ENCODE data around the gene GRHL1.
"Not testable (repeated sequence)": the region's sequence is repeated elsewhere in the genome, so short reads cannot be mapped to it uniquely, and the experiment has no call there.

Gene GRHL1

DNA sequence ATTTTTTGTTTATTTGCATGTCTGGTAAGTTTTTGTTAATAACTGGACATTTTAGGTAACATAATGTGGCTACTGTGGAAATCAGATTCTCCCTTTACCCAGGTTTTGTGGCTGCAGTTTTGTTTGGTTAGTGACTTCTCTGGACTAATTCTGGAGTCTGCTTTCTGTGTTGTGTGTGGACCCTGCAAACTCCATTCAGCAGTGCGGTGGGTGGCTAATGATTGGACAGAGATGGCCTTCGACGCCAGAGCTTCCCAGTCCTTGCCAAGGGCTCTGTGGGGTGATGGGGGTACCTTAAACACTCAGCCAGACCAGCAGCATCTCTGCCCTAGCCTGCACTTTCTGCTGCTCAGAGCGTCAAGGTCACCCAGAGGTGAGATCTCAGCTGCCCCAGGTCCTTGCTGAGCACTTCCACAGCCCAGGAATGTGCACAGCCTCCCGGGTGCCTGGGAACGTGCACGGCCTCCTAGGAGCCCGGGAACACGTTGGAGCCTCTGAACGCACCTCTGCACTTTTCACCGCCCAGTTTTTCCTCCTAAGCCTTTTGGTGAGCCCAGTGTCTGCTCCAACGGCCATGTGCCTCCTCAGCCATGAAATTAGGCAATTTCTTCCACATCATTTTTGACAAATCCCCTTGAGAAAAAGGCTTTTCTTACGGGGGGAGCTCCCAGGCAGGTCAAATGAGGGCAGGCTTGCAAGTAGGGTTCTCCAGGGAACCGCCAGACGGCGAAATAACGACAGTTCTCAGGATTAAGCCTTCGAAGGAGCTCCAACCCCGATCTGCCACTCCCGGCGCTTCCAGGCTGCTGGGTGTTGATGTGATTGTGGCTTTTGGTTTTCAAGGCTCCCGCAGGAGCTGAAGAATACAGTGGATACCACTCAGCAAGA lies 56.7 kb downstream of the GRHL1 start:
- CTCF ChIA-PET, result interaction anchor here (0.6 kb wide), 2 partner anchors 31 to 663 kb away, joined by 3 read pairs; no protein-coding TSS in a partner anchor
- POLR2A ChIA-PET (ENCODE audit: low non-redundant PET), result interaction anchor here (0.7 kb wide), 1 partner anchor 10 kb away, joined by 4 read pairs; no protein-coding TSS in a partner anchor

DNA sequence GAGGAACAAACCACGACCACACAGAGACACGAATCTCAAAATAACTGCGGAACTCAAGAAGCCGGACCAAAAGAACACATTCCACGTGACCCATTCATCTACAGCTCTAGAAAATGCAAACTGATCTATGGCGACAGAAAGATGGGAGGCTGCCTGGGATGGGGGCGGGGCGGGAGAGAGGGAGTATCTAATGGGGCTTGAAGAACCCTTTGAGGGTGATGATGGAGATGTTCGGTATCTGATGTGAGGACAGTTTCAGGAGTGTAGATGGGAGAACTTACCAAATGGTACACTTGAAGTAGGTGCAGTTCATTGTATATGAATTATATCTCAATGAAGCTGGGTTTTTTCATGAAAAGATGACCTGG lies 57.3 kb downstream of the GRHL1 start:
- POLR2A ChIA-PET (ENCODE audit: low non-redundant PET), result interaction anchor here (0.7 kb wide), 1 partner anchor 11 kb away, joined by 4 read pairs; no protein-coding TSS in a partner anchor
- no peak for DNase-seq (ENCODE audit: low spot score)
- H3K27ac ChIP-seq, result no peak overlapping the region
- TF ChIP-seq, protein P1, sequence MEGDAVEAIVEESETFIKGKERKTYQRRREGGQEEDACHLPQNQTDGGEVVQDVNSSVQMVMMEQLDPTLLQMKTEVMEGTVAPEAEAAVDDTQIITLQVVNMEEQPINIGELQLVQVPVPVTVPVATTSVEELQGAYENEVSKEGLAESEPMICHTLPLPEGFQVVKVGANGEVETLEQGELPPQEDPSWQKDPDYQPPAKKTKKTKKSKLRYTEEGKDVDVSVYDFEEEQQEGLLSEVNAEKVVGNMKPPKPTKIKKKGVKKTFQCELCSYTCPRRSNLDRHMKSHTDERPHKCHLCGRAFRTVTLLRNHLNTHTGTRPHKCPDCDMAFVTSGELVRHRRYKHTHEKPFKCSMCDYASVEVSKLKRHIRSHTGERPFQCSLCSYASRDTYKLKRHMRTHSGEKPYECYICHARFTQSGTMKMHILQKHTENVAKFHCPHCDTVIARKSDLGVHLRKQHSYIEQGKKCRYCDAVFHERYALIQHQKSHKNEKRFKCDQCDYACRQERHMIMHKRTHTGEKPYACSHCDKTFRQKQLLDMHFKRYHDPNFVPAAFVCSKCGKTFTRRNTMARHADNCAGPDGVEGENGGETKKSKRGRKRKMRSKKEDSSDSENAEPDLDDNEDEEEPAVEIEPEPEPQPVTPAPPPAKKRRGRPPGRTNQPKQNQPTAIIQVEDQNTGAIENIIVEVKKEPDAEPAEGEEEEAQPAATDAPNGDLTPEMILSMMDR (conservative IDR thresholded peaks at IDR 0.05; ENCODE audit: low read depth), result no peak
- CTCF ChIA-PET, result interaction anchor here (0.6 kb wide), 2 partner anchors 32 to 663 kb away, joined by 3 read pairs; no protein-coding TSS in a partner anchor

More for the DNA sequence above, 56.7 kb downstream of the GRHL1 start:
- TF ChIP-seq, protein P1 (conservative IDR thresholded peaks at IDR 0.05; ENCODE audit: low read depth), result no peak
- DNase-seq (ENCODE audit: low spot score), result no peak
- no peak overlapping the region for H3K27ac ChIP-seq

DNA sequence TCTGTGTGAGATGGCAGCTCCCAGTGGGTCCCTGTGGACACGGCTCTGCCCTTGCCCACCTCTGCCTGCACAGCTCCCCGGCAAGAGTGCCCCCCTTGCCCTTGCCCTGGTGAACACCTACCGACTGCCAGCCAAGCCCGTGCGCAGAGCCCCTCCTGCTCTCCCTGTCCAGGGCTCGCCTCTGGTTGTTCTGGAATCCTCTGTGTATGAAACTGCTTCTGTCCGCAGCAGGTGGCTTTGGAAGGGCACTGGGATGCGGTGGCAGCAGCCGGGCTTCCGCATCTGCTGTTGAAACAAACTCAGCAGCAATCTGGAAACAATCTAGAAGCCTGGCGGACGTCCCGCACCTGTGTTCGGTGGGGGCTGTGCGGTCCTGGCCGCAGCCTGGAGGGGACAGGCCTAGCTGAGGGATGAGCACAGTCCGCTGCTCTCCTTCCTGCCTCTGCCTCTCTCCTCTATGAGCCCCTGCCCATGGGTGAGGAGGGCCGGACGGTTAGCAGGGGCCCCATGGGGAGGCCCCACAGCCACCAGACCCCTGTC lies 57.8 kb downstream of the GRHL1 start:
- TF ChIP-seq, protein P1 (conservative IDR thresholded peaks at IDR 0.05; ENCODE audit: low read depth), result no peak
- POLR2A ChIA-PET (ENCODE audit: low non-redundant PET), result no interaction called here
- CTCF ChIA-PET, result no interaction called here
- H3K27ac ChIP-seq, result no peak overlapping the region
- no peak for DNase-seq (ENCODE audit: low spot score)

DNA sequence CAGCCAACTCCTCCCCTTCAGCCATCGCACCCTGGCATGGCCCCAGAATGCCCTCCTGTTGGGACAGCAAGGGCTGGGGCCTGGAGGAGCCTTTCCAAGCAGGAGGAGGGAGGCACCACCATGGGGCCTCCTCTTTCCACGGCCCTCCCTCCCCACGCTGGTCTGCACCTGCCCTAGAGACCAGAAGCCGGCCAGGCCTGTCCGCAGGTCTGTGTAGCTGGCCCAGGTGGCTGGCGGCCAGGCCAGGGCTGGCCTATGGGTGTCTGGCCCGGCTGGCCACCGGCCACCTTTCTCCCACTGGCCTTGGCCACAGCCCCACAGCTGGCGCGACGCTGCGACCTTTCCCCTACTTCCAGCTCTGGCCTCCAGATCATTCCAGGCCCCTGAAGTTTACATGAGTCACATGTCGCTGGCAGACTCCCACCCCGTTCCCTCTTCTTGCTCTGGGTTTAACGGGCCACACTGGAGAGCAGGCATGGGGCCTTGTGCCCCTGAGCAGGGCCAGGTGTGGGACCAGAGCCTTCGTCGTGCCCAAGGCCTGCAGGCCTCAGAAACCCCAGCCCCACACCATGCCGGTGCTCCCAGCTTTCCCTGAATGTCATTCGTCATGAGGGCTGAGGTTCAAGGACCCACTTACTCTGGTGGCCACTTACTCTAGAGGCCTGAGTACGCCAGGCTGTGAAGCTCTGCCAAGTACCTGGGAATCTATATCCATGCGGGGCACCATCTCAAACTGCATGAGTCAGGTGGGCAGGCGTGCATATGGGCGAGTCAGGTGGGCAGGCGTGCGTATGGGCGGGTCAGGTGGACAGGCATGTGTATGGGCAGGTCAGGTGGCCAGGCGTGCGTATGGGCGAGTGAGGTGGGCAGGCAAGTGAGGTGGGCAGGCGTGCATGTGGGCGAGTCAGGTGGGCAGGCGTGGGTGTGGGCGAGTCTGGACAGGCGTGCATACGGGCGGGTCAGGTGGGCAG lies 58.6 kb downstream of the GRHL1 start:
- CTCF ChIA-PET, result no interaction called here
- POLR2A ChIA-PET (ENCODE audit: low non-redundant PET), result no interaction called here
- no peak overlapping the region for H3K27ac ChIP-seq
- no peak for DNase-seq (ENCODE audit: low spot score)
- TF ChIP-seq, protein P1 (conservative IDR thresholded peaks at IDR 0.05; ENCODE audit: low read depth), result no peak

DNA sequence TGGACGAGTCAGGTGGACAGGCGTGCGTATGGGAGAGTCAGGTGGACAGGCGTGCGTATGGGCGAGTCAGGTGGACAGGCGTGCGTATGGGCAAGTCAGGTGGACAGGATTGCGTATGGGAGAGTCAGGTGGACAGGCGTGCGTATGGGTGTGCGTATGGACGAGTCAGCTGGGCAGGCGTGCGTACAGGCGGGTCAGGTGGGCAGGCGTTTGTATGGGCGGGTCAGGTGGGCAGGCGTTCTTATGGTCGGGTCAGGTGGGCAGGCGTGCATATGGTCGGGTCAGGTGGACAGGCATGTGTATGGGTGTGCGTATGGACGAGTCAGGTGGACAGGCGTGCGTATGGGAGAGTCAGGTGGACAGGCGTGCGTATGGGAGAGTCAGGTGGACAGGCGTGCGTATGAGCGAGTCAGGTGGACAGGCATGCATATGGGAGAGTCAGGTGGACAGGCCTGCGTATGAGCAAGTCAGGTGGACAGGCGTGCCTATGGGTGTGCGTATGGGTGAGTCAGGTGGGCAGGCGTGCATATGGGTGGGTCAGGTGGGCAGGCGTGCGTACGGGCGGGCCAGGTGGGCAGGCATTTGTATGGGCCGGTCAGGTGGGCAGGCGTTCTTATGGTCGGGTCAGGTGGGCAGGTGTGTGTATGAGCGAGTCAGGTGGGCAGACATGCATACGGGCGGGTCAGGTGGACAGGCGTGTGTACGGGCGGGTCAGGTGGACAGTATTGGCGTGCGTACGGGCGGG lies 59.5 kb downstream of the GRHL1 start:
- H3K27ac ChIP-seq; DNase-seq (ENCODE audit: low spot score); CTCF ChIA-PET; POLR2A ChIA-PET (ENCODE audit: low non-redundant PET): not testable (repeated sequence)

DNA sequence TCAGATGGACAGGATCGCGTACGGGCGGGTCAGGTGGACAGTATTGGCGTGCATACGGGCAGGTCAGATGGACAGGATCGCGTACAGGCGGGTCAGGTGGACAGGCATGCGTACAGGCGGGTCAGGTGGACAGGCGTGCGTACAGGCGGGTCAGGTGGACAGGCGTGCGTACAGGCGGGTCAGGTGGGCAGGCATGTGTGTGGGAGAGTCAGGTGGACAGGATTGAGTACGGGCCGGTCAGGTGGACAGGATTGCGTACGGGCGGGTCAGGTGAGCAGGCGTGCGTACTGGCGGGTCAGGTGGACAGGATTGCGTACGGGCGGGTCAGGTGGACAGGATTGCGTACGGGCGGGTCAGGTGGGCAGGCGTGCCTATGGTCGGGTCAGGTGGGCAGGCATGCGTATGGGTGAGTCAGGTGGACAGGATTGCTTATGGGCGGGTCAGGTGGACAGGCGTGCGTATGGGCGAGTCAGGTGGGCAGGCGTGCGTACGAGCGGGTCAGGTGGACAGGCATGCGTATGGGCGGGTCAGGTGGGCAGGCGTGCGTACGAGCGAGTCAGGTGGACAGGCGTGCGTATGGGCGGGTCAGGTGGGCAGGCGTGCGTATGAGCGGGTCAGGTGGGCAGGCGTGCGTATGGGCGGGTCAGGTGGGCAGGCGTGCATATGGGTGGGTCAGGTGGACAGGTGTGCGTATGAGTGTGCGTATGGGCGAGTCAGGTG lies 60.3 kb downstream of the GRHL1 start:
- not testable (repeated sequence) for DNase-seq (ENCODE audit: low spot score)

DNA sequence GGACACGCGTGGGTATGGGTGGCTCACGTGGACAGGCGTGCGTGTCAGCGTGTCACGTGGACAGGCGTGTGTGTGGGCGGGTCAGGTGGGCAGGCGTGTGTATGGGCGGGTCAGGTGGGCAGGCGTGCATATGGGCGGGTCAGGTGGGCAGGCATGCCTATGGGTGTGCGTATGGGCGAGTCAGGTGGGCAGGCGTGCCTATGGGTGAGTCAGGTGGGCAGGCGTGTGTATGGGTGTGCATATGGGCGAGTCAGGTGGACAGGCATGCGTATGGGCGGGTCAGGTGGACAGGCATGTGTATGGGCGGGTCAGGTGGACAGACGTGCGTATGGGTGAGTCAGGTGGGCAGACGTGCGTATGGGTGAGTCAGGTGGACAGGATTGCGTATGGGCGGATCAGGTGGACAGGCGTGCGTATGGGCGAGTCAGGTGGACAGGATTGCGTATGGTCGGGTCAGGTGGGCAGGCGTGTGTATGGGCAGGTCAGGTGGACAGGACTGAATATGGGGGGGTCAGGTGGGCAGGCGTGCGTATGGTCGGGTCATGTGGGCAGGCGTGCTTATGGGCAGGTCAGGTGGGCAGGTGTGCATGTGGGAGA lies 61.0 kb downstream of the GRHL1 start:
- H3K27ac ChIP-seq; CTCF ChIA-PET; POLR2A ChIA-PET (ENCODE audit: low non-redundant PET); DNase-seq (ENCODE audit: low spot score): not testable (repeated sequence)

More for the DNA sequence above, 60.3 kb downstream of the GRHL1 start:
- POLR2A ChIA-PET (ENCODE audit: low non-redundant PET); H3K27ac ChIP-seq; CTCF ChIA-PET: not testable (repeated sequence)
